Activated CD4-positive, alpha-beta T cell treated with anti-CD3 and anti-CD28 coated beads for 4 hours (primary cell): ENCODE data around the gene HES6.

Experiments
- DNase-seq, 2 donors: peaks; one replicate each; pipeline ENCODE4 v3.0.0-alpha.2; 2020

Gene HES6

DNA sequence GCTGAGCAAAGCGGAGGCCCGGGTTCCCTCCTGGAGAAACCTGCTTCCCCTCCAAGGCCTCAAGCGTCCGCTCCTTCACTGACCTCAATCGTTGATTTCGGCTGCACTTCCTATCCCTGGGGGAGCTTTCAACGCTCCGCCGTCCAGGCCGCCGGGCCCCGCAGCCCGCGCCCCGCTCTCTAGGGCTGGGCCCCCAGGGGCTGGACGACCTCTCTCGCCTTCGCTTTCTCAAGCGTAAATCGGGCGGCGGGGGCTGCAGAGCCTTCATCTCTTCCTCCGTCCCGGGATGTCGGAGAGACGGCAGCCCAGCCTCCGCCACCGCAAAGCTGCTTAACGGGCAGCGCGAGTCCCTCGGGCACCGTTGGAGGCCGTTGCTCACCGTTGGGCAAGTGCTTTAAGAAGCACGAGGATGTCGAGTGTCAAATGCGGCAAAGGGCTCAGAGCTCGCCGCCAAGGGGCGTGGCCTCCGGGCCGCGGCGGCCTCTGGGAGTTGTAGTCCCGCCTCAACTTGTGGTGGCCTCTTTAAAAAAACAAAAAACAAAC lies 8.5 kb downstream of the HES6 start:
- peak; percentile 71 to 76 for DNase-seq

- no peak for DNase-seq
Measured at GRCh38 chr2:238230699-238231098, 9.1 kb downstream of the HES6 start.

DNA sequence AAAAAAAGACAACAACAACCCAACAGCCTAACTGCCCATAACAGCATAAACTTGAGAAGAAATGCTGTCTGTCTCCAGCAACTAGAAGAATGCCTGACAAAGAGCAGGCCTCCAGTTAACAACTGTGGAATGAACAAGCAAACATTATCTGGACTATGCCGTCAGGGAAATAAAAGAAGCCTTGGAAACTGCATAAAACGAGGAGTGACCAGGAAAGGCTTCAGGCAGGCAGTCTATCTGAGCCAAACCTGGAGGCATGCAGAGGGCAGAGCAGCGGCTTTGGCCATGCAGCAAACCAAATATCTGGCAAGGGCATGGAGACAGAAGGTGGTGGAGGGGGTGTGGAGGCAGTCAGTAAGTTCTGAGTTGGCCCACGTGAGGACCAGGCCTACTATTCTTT lies 11.1 kb downstream of the HES6 start:
- DNase-seq = no peak

DNA sequence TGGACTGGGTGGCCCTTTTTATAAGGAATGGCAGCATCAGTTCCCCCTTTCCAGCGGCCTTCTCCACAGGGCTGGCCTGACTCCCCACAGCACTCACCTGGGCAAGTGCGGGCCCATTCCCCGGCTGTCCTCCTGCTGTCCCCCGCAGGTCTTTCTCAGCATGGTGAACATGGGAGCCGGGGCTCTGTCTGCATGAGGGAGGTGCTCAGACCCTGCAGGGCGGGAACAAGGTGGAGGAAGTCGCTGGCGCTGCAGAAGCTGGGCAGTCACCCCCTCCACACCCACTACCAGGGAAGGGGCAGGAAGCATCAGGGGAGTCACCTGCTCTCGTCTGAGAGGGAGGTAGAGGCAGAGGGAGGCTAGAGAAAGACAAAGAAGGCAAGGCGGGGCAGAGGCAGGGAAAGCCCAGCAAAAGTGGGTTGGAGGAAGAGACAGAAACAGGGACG lies 12.2 kb downstream of the HES6 start:
- no peak for DNase-seq

DNA sequence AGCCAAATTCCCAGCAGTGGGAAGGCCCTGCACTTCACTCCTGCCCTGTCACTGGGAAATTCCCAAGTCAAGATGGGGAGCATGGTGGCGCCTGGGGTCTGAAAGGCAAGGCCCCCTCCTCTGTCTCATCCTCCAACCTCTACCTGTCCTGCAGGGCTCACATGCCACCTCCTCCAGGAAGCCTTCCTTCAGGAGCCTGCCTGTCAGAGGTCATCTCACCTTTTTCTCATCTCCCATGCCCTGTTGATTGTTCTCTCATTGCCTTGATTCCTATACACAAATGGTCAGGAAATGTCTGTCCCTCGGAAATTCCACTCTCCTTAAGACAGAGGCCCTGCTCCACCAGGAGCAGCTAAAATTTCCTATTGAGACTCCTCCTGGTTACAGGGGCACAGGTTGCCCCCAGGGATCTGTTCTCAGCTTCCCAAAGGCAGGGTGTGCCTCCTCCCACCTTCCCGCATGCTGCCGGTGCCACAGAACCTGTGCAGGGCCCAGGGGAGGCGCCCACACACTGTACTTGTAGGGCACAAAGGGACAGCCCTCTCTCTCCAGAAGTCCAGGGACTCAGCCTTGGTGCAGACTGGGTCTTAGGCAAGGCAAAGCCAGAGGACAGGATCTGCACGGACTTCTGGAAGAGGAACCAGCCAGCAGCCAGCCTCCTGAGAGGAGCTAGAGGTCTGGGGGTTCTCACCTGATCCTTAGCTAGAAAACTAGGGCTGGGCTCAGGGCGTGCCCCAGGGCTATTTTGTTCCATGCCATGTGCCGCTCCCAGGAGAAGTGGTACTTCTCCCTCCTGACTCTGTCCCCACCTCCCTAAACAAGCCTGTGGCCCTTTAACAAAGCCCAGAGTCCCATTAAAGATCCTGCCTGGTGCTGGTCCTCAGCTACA lies 12.9 kb downstream of the HES6 start:
- no peak for DNase-seq

DNA sequence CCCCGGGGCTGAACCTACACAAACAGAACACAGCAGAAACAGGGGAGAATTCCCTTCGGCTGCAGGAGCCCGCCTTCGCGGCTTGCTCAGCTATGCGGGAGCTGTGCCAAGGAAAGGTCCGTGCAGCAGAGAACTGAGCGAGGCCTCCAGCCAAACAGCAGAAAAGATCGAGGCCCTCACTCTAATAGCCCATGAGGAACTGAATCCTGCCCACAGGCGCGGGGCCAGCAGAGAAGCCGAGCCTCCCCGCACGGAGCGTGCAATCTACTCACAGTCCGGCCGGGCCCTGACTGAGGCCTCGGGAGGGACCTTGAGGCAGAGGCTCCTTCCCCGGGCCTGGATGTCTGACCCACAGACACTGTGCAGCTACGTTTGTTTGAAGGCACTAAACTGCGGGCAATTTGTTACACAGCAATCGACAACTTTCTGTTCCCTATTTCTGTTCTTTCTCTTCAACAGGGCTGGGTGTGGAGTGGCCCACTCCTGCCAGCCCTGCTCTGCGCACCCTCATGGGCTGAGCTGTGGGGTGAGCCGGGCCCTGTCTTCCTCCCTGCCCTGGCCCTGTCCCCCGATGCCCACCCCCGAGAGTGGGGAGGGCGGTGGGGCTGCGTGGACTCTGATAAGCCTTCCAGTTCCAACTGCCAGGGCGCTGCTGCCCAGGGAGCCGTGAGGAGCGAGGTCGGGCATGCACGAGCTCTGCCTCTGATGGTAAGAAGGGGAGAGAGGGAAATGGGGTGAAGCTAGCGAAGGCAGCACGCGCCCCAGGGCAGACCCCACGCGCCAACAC lies 13.7 kb downstream of the HES6 start:
- DNase-seq = no peak

DNA sequence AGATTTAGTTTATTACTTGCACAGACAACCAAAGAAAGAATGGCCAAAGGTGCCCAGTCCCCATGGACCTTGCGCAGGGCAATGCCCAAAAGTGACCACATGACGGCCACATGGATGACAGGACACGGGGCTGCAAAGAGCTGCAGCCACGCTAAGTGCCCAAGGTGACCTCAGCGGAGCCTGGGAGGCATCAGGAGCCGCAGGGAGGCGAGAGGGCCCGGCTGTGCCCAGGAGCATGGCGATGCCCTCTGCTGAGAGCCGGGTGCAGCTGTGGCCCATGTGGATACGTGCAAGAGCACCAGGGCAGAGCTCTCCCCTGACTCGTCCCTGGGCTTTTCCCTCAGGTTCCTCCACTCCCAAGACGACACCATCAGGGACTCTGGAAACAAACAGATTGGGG lies 14.7 kb downstream of the HES6 start:
- no peak for DNase-seq

GRCh38 chr2:238224356-238225035 lies 15.3 kb downstream of the HES6 start:
- no peak for DNase-seq

- DNase-seq = no peak
Measured at GRCh38 chr2:238220892-238221521, 18.8 kb downstream of the HES6 start.

GRCh38 chr2:238220274-238220891 lies 19.5 kb downstream of the HES6 start:
- no peak for DNase-seq

DNA sequence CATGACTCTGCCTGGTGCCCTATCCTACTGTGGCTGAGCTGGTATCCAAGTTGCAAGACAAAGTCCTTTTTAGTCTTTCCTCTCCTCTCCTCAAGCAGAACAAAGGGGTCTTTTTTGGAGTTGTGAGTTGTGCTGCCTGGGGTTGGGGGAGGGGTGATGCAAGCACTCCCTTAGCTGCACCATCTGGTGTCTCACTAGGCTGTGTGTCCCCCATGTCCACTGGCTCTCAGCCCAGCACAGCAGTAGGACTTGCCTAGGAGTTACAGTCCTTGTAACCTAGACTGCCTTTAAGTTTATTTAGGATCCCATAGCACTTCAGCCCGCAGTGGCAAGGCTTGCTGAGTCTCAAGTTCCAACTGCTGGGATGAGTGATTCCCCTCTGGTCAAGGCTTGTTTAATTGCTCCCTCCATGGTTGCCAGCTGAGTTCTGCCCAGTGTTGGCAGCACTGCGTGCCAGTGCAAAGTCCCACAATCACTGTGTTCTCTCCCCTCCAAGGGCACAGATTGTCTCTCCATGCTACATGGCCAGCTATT lies 23.1 kb downstream of the HES6 start:
- no peak for DNase-seq

GRCh38 chr2:238207006-238207405 lies 32.8 kb downstream of the HES6 start:
- DNase-seq = no peak

- no peak for DNase-seq
Measured at GRCh38 chr2:238203973-238204683, 35.7 kb downstream of the HES6 start.

- DNase-seq = peak; percentile 87 to 91
Measured at GRCh38 chr2:238203094-238203972, 36.5 kb downstream of the HES6 start, which contains the start of gene ILKAP. Gene ILKAP (minus strand): TSS chr2:238203695. CDS start chr2:238203553, 142 bp downstream.

DNA sequence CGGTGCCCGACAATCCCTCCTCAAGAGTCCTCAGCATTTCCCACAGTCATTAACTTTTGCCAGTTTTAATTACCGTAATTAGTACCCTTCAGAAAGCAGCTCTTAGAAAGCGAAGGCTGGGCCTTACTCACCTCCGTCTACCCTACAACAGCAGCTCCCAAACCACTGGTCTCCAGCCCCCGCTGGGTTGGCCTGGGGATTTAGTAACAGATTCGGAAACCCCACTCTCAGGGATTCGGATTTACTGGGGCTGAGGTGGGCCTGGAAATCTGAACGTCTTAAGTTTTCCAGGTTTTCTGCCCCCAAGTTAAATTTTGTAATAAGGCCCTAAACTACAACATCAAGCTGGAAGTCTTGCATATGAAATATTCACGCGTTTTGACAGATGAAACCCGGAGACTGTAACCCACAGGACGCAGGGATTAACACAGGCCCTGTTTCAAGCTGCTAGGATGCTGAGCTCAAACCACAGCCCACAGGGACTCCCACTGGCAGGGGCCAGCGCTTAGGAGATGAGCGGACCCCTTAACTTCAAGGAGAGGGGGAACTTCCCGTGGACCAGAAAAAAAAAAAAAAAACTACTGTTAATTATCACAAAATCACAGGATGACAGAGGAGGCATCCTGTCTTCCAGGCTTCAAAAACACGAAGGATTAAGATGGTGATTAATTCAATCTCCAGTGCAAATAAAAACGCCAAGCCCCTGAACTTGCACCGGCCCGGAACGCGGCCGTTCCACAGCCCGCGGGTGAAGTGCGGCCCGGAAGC lies 37.3 kb downstream of the HES6 start:
- DNase-seq = peak in 1 of 2 donors; percentile 14

- DNase-seq = no peak
Measured at GRCh38 chr2:238190445-238190844, 49.4 kb downstream of the HES6 start.
